GM21786 (cell line): ENCODE measurements around the gene MDFI.

Experiments
- ATAC-seq: cut with Tn5 transposase; IDR thresholded peaks from one replicate; pipeline ENCODE4 v1.9.1; 2021; ENCODE audit not compliant: unreplicated experiment

Gene MDFI

DNA sequence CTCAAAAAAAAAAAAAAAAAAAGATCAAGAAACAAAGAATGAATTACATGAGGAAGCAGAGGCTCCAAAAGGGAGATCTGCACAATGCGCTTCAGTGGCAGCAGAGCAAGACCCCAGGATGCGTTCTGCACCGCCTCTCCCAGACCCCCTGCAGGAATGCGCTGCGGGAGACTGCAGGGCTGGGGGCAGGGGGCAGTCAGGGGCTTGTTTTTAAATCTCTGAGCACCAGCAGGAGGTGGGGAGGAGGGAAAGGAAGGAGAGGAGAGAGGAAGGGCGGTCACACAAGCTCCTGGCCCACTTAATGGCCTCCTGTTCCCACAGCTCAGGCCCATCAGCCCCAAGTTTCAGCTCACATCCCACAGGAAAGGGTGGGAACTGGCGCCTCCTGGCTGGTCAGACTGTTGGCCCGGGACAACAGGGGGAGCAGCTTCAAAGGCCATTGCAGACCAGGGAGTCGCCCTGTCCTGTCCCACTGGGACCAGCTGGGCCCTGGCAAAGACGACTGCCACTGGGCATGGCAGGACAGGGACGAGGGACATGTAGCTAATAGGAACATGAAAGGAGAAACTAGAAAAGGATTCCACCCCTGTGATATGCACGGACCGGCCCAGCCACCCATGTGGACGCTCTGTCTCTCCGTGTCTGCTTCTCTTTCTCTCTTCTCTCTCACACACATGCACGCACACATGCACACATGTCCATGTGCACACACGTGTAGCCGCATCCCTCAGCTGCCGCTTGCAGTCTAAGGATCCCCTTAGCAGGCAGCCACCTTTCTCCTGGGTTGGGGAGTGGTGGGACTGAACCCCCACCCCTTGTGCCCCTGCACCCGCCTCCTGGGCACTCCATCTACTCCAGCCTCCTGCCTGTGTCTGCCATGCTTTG, 62.4 kb downstream of the MDFI start:
- no peak for ATAC-seq

DNA sequence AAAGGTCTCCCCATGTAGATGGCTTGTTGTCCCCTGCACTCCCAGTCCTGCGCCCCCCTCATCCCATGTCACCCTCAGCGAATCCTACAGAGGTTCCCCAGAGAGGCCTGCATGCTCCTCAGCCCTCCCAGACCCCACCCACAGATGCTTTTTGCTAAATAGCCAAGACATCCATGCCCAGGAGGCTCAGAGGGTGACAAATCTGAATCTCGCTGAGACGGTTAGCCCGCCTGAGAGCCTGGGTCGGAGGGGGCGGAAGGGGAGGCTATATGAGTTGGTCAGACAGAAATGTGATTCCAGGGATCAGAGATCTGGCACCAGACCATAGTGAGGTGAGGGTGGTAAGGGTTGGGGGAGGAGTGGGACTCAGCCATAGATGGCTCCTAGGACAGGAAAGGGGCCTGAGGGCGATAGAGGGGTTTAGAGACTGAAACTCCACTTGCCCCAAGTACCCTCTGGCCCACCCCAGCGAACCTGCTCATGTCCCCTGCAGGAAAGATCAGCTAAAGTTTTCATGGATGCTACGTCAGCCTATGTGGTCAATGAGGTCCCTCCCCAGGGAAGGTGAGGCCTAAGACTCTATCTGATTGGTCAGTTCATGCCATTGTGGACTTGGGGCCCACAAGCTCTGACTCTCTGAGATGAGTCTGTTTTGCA, 63.9 kb downstream of the MDFI start:
- ATAC-seq: no peak

DNA sequence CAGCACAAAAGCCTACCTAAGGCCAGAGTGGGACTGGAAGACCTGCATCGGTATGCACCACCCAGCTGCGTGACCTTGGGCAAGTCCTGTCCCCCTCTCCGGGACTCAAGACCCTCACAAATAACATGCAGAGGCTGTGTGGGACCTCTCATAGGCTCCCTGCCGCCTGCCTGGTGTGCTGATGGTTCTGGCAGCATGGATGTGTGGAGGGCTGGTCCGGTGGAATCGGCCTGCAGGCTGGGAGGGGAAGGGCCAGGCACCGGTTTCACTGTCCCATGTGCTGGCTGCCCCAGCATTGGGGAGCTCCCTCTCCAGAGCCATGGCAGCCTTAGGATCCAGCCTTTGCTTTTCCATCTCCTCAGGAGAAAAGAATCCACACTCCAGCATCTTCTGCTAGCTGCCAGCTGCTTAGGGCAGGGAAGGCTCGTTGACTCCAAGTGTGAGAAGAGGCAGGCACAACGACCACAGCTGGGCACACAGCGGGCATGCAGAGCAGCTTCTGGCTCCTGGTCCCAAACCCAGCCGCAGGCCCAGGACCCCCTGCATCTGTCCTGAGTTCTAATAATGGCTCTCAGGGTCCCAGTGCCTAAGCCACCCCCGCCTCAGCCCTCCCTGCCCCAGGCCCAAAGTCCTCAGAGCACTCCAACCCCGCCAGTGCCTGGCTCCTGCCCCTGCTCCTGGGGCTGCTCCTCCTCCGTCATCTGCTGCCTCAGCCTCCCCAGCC, 64.7 kb downstream of the MDFI start:
- ATAC-seq: no peak
